Measurements from ENCODE around the gene BCL6B.

DNA sequence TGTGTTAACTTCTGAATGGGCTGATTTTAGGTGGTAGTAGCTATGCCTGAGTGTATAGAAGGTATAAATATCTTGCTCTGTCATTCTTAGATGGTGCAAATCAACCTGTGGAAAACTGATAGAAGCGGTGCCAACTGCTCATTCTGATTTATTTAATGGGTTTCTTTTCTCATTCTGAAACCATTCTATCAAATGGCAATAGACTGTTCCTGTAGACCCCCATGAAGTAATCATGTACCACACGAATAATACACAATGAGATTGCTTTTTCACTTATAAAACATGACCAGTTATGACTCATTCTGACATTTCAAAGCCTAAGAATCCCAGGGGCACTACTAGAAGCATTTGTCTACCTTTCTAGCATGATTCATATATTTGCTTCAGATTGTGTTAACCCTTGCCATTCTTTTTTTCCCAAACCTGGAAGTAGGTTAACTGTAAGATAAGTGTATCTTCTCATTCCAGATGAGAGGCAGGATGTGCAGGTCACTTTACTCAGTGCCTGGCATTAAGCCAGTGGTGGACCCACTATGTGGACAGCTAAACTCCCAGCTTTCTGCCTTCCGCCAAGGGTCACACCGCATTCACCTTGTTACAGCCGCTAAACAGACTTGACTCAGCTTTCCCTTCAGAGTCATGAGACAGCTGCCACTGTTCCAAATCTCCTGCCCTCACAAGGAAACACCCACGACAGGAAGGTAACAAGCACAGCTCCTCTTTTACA lies 37.5 kb downstream of the BCL6B start:
- TF ChIP-seq, protein P1, sequence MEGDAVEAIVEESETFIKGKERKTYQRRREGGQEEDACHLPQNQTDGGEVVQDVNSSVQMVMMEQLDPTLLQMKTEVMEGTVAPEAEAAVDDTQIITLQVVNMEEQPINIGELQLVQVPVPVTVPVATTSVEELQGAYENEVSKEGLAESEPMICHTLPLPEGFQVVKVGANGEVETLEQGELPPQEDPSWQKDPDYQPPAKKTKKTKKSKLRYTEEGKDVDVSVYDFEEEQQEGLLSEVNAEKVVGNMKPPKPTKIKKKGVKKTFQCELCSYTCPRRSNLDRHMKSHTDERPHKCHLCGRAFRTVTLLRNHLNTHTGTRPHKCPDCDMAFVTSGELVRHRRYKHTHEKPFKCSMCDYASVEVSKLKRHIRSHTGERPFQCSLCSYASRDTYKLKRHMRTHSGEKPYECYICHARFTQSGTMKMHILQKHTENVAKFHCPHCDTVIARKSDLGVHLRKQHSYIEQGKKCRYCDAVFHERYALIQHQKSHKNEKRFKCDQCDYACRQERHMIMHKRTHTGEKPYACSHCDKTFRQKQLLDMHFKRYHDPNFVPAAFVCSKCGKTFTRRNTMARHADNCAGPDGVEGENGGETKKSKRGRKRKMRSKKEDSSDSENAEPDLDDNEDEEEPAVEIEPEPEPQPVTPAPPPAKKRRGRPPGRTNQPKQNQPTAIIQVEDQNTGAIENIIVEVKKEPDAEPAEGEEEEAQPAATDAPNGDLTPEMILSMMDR (conservative IDR thresholded peaks at IDR 0.05; ENCODE audit: low read depth in 2 of 2), result no peak
- TF ChIP-seq ZNF114 (CRISPR knock-in tag; IDR thresholded peaks at IDR 0.05) (no peak), POLR2AphosphoS5 (IDR thresholded peaks at IDR 0.05; ENCODE audit: low read depth) (no peak)

Measured in GM23338 (cell line).